Measurements from ENCODE around the gene MEIS2.
A peak's percentile ranks its signal among the peaks of the same experiment; 100 is the strongest.

The MEIS2 gene

GRCh38 chr15:37100109-37100965 lies at the start of gene MEIS2 (continued):
- TF ChIP-seq ZNF398 (tag by site-specific recombination; IDR thresholded peaks at IDR 0.05), result peak; percentile 97
- TF ChIP-seq ZNF16 (tag by site-specific recombination; IDR thresholded peaks at IDR 0.05; ENCODE audit: low read depth), result no peak
- no peak for TF ChIP-seq ZNF626 (tag by site-specific recombination; IDR thresholded peaks at IDR 0.05)
- TF ChIP-seq ZBTB26 (tag by site-specific recombination; optimal IDR thresholded peaks at IDR 0.05), result peak; percentile 84
- TF ChIP-seq ZNF629 (tag by site-specific recombination; IDR thresholded peaks at IDR 0.05), result peak; percentile 21; the same call in 1 of the 2 replicates
- TF ChIP-seq ZNF768 (tag by site-specific recombination; IDR thresholded peaks at IDR 0.05), result no peak
- TF ChIP-seq SCRT2 (tag by site-specific recombination; IDR thresholded peaks at IDR 0.05), result no peak
- TF ChIP-seq ZNF404 (tag by site-specific recombination; IDR thresholded peaks at IDR 0.05), result no peak
- TF ChIP-seq ZNF544 (tag by site-specific recombination; IDR thresholded peaks at IDR 0.05), result no peak
- peak; percentile 36; the same call in 1 of the 2 replicates for TF ChIP-seq SP7 (tag by site-specific recombination; IDR thresholded peaks at IDR 0.05)
- no peak for TF ChIP-seq BCL11B (tag by site-specific recombination; IDR thresholded peaks at IDR 0.05; ENCODE audit: low read depth)
- 0 out of 2 replicates have a peak, but pooled peaks have one; percentile 30 for TF ChIP-seq ZNF146 (tag by site-specific recombination; IDR thresholded peaks at IDR 0.05)
- no peak for TF ChIP-seq ZNF48 (tag by site-specific recombination; IDR thresholded peaks at IDR 0.05)
- TF ChIP-seq ZSCAN30 (tag by site-specific recombination; IDR thresholded peaks at IDR 0.05), result no peak; the same call in none of the 2 replicates
- TF ChIP-seq SALL2 (tag by site-specific recombination; IDR thresholded peaks at IDR 0.05; ENCODE audit: borderline replicate concordance), result no peak
- peak; percentile 63 for TF ChIP-seq ZNF341 (tag by site-specific recombination; IDR thresholded peaks at IDR 0.05; ENCODE audit: low read depth)
- TF ChIP-seq ZNF791 (tag by site-specific recombination; IDR thresholded peaks at IDR 0.05), result no peak
- peak; percentile 30; the same call in 1 of the 2 replicates for TF ChIP-seq ZNF76 (tag by site-specific recombination; IDR thresholded peaks at IDR 0.05; ENCODE audit: borderline replicate concordance, low read depth)
- TF ChIP-seq PRDM10 (tag by site-specific recombination; IDR thresholded peaks at IDR 0.05), result peak; percentile 98
- TF ChIP-seq ZBTB21 (tag by site-specific recombination; IDR thresholded peaks at IDR 0.05), result peak; percentile 63; the same call in 1 of the 2 replicates
- peak; percentile 59 for TF ChIP-seq ZEB2 (tag by site-specific recombination; IDR thresholded peaks at IDR 0.05)
- TF ChIP-seq ZNF558 (tag by site-specific recombination; IDR thresholded peaks at IDR 0.05), result no peak
- TF ChIP-seq GLIS1 (tag by site-specific recombination; IDR thresholded peaks at IDR 0.05), result peak; percentile 35; the same call in 1 of the 2 replicates
- no peak for TF ChIP-seq ZNF624 (tag by site-specific recombination; IDR thresholded peaks at IDR 0.05)
- no peak for TF ChIP-seq ZNF19 (tag by site-specific recombination; IDR thresholded peaks at IDR 0.05; ENCODE audit: low read depth)
- no peak for TF ChIP-seq ZNF248 (tag by site-specific recombination; IDR thresholded peaks at IDR 0.05)
- no peak for TF ChIP-seq ZNF707 (tag by site-specific recombination; IDR thresholded peaks at IDR 0.05)
- TF ChIP-seq ZNF24 (tag by site-specific recombination; IDR thresholded peaks at IDR 0.05), result no peak
- 0 out of 2 replicates have a peak, but pooled peaks have one; percentile 17 for TF ChIP-seq CTCF (tag by site-specific recombination; IDR thresholded peaks at IDR 0.05)
- no peak for TF ChIP-seq ZNF521 (tag by site-specific recombination; IDR thresholded peaks at IDR 0.05)
- no peak for TF ChIP-seq ZNF354C (tag by site-specific recombination; IDR thresholded peaks at IDR 0.05; ENCODE audit: borderline replicate concordance, low read depth)
- TF ChIP-seq HOXA7 (CRISPR knock-in tag; IDR thresholded peaks at IDR 0.05; ENCODE audit: borderline replicate concordance), result no peak

Data from HEK293 (cell line).